Neural progenitor cell (in vitro differentiated cells): Measurements from ENCODE around the gene PMCH.

Experiments used
- EZH2 ChIP-seq: fragments of 200-600 bp; sonication (generic); IDR thresholded peaks from 2 replicates; pipeline ENCODE4 v1.6.1; 2017; ENCODE audit warnings: antibody characterized with exemption, mild to moderate bottlenecking, moderate library complexity
- EZH2phosphoT487 ChIP-seq: fragments of 200-600 bp; sonication (generic); IDR thresholded peaks from 2 replicates; pipeline ENCODE4 v1.6.1; 2017; ENCODE audit warnings: antibody characterized with exemption
- TF ChIP-seq, protein P1 (sequence below): fragments of 200-600 bp; sonication (generic); IDR thresholded peaks from 2 replicates; pipeline ENCODE4 v1.5.1; 2017; ENCODE audit warnings: antibody characterized with exemption, mild to moderate bottlenecking

DNA sequence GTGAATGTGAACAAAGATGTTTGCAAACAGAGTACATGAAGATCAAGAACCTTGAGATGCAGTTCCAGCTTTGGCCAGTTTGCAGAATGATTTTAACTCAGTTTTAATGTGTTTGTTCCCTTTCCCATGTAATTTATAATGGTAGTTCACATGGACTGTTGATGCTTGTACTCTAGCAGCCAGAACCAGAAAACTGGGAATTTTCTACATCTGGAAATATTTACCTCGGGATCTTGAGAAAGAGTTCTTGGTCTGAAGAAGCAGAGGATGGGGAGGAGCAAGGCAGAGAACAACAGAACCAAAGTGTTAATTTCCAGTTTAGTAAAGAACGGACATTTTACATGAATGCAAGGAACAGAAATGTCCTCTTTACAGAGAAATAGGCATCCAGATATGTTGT is 37.0 kb upstream of the PMCH start:
- TF ChIP-seq, protein P1, sequence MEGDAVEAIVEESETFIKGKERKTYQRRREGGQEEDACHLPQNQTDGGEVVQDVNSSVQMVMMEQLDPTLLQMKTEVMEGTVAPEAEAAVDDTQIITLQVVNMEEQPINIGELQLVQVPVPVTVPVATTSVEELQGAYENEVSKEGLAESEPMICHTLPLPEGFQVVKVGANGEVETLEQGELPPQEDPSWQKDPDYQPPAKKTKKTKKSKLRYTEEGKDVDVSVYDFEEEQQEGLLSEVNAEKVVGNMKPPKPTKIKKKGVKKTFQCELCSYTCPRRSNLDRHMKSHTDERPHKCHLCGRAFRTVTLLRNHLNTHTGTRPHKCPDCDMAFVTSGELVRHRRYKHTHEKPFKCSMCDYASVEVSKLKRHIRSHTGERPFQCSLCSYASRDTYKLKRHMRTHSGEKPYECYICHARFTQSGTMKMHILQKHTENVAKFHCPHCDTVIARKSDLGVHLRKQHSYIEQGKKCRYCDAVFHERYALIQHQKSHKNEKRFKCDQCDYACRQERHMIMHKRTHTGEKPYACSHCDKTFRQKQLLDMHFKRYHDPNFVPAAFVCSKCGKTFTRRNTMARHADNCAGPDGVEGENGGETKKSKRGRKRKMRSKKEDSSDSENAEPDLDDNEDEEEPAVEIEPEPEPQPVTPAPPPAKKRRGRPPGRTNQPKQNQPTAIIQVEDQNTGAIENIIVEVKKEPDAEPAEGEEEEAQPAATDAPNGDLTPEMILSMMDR, result no peak
- TF ChIP-seq EZH2phosphoT487, result no peak
- TF ChIP-seq EZH2, result no peak
